Gastroesophageal sphincter (tissue), 3 donors: ENCODE measurements around the gene APRT.

ENCODE experiments used
- EP300 ChIP-seq: sonication (generic); formaldehyde crosslinking; IDR thresholded peaks from one replicate; pipeline ENCODE4 v1.6.1; 2017; ENCODE audit warnings: antibody characterized with exemption, mild to moderate bottlenecking
- POLR2A ChIP-seq, 2 donors: fragments of 450-650 bp; IDR thresholded peaks; one replicate each; pipeline ENCODE4 v1.6.1; 2017; ENCODE audit warnings: antibody characterized with exemption in 2 of 2, mild to moderate bottlenecking in 2 of 2, moderate library complexity in 1 of 2
- TF ChIP-seq, protein P1 (sequence below), 4 experiments: fragments of 200-600 bp in 2 of 4; fragments of 450-650 bp in 2 of 4; sonication (generic) in 1 of 4; IDR thresholded peaks; one replicate each; pipeline ENCODE4 v1.5.1; 2017 to 2019; ENCODE audit warnings: antibody characterized with exemption in 4 of 4, mild to moderate bottlenecking in 2 of 4, moderate library complexity in 2 of 4

DNA sequence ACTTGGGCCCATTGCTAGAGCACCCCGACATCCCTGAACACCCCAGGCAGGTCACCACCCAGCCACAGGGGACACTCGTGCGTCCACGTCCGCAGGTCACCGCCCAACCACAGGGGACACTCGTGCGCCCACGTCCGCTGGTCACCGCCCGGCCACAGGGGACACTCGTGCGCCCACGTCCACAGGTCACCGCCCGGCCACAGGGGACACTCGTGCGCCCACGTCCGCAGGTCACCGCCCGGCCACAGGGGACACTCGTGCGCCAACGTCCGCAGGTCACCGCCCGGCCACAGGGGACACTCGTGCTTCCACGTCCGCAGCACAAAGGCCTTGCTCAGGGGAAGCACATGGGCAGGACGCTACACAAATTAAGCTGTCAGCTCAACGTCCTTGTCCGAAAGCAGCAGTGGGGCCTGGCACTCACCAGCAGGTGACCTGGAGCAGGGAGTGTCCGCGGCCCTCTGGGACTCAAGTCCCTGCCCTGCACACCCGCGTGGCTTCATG is 27.4 kb upstream of the APRT start:
- TF ChIP-seq POLR2A (IDR thresholded peaks at IDR 0.05) (no peak), EP300 (no peak)
- TF ChIP-seq, protein P1, sequence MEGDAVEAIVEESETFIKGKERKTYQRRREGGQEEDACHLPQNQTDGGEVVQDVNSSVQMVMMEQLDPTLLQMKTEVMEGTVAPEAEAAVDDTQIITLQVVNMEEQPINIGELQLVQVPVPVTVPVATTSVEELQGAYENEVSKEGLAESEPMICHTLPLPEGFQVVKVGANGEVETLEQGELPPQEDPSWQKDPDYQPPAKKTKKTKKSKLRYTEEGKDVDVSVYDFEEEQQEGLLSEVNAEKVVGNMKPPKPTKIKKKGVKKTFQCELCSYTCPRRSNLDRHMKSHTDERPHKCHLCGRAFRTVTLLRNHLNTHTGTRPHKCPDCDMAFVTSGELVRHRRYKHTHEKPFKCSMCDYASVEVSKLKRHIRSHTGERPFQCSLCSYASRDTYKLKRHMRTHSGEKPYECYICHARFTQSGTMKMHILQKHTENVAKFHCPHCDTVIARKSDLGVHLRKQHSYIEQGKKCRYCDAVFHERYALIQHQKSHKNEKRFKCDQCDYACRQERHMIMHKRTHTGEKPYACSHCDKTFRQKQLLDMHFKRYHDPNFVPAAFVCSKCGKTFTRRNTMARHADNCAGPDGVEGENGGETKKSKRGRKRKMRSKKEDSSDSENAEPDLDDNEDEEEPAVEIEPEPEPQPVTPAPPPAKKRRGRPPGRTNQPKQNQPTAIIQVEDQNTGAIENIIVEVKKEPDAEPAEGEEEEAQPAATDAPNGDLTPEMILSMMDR (IDR thresholded peaks at IDR 0.05) = no peak
